Measurements from ENCODE around the gene CMIP. TPM values are rescaled to one million over a fixed set of nuclear protein-coding genes. Genes with fewer than 3 reads are reported as not detected.

CMIP gene
- total RNA-seq, 1 experiment from 2014 or later: 25.7 TPM

GRCh38 chr16:81399909-81400308 lies 44.7 kb upstream of the CMIP start:
- Histone ChIP-seq H3K9ac (ENCODE audit: low read length) (no peak overlapping the region), H3F3A (ENCODE audit: low read length, unreplicated experiment) (no peaks in the 10 kb centered on the region), H3K27ac (ENCODE audit: low read length) (peak overlapping the region; percentile 97), H3K4me2 (ENCODE audit: low read length) (no peak overlapping the region), H3K9me2 (replicated peaks; ENCODE audit: low read length) (no peaks in the 10 kb centered on the region), H3K27me3 (ENCODE audit: low read length) (no peaks in the 10 kb centered on the region), H3K4me1 (ENCODE audit: insufficient read depth, low read length) (peaks cover 26% of the 10 kb centered on the region), H3K4me3 (ENCODE audit: low read length) (no peak overlapping the region), H2AFZ (ENCODE audit: low read length) (no peak overlapping the region), H4K20me1 (ENCODE audit: low read length) (no peaks in the 10 kb centered on the region), H3K9me3 (ENCODE audit: low read length) (peaks cover 6% of the 10 kb centered on the region; the same call in 1 of the 2 replicates), H3K36me3 (ENCODE audit: low read depth, low read length) (peaks cover 3% of the 10 kb centered on the region; the same call in 1 of the 2 replicates), H3K79me2 (ENCODE audit: low read length) (0 out of 2 replicates have a peak, but pooled peaks cover 4% of the 10 kb centered on the region)
- ChIA-PET POLR2A (ENCODE audit: unreplicated experiment) (no interaction called here), CTCF (no interaction called here)
- TF ChIP-seq EZH2phosphoT487 (IDR thresholded peaks at IDR 0.05; ENCODE audit: borderline replicate concordance, low read length) (no peak), EZH2 (IDR thresholded peaks at IDR 0.05; ENCODE audit: low read length, unreplicated experiment) (no peak), CTCF (conservative IDR thresholded peaks at IDR 0.05; ENCODE audit: low read depth, low read length) (no peak)
- no peak for DNase-seq
- no TSS peak for BruUV-seq (replicated peaks)
- intact Hi-C loops (cut with micrococcal nuclease): loop anchor here (5.0 kb wide), 2 partner anchors 112 to 222 kb away; no protein-coding TSS in a partner anchor
- no peak for ATAC-seq

GRCh38 chr16:81401035-81401950 lies 43.3 kb upstream of the CMIP start:
- Histone ChIP-seq H3K79me2 (ENCODE audit: low read length) (0 out of 2 replicates have a peak, but pooled peaks cover 4% of the 10 kb centered on the region), H3K36me3 (ENCODE audit: low read depth, low read length) (peaks cover 3% of the 10 kb centered on the region; the same call in 1 of the 2 replicates), H3K4me3 (ENCODE audit: low read length) (peak overlapping the region; percentile 45), H3K9me3 (ENCODE audit: low read length) (peaks cover 6% of the 10 kb centered on the region; the same call in 1 of the 2 replicates), H2AFZ (ENCODE audit: low read length) (peak overlapping the region; percentile 62), H3K4me2 (ENCODE audit: low read length) (peak overlapping the region; percentile 73), H3K9ac (ENCODE audit: low read length) (peak overlapping the region; percentile 76), H3K4me1 (ENCODE audit: insufficient read depth, low read length) (peaks cover 33% of the 10 kb centered on the region), H3K27me3 (ENCODE audit: low read length) (no peaks in the 10 kb centered on the region), H3K9me2 (replicated peaks; ENCODE audit: low read length) (no peaks in the 10 kb centered on the region), H3K27ac (ENCODE audit: low read length) (peak overlapping the region; percentile 97), H4K20me1 (ENCODE audit: low read length) (no peaks in the 10 kb centered on the region), H3F3A (ENCODE audit: low read length, unreplicated experiment) (no peaks in the 10 kb centered on the region)
- CTCF ChIA-PET: no interaction called here
- TF ChIP-seq EZH2phosphoT487 (IDR thresholded peaks at IDR 0.05; ENCODE audit: borderline replicate concordance, low read length) (no peak), CTCF (conservative IDR thresholded peaks at IDR 0.05; ENCODE audit: low read depth, low read length) (no peak), EZH2 (IDR thresholded peaks at IDR 0.05; ENCODE audit: low read length, unreplicated experiment) (no peak)
- peak; percentile 92 for DNase-seq
- ATAC-seq: peak; percentile 63
- POLR2A ChIA-PET (ENCODE audit: unreplicated experiment): interaction anchor here (0.5 kb wide), 2 partner anchors 134 to 146 kb away, joined by 3 to 6 read pairs; no protein-coding TSS in a partner anchor
- BruUV-seq (replicated peaks): TSS peak; percentile 90
- intact Hi-C loops (cut with micrococcal nuclease): loop anchor here (5.0 kb wide), 2 partner anchors 111 to 221 kb away; no protein-coding TSS in a partner anchor
